Sigmoid colon (tissue), 7 donors: ENCODE measurements around the gene MYT1. TPM values are rescaled to one million over a fixed set of nuclear protein-coding genes. Genes with fewer than 3 reads are reported as not detected.
A peak's percentile ranks its signal among the peaks of the same experiment; 100 is the strongest.

Experiments used
- DNase-seq: peaks from one replicate; pipeline ENCODE4 v3.0.0-alpha.2; 2019
- H3K27ac ChIP-seq, 4 donors: fragments of 200-600 bp; sonication (generic); one replicate each; pipeline ENCODE4 v1.5.1; 2016 to 2019; ENCODE audit warnings: mild to moderate bottlenecking in 1 of 4
- H3K27me3 ChIP-seq, 3 donors: fragments of 200-600 bp; sonication (generic); one replicate each; pipeline ENCODE4 v1.5.1; 2019; ENCODE audit warnings: mild to moderate bottlenecking in 1 of 3
- H3K36me3 ChIP-seq, 4 donors: fragments of 200-600 bp; sonication (generic); one replicate each; pipeline ENCODE4 v1.5.1; 2016 to 2019
- H3K4me1 ChIP-seq, 4 donors: fragments of 200-600 bp; sonication (generic); one replicate each; pipeline ENCODE4 v1.5.1; 2017 to 2019
- H3K4me3 ChIP-seq, 4 donors: fragments of 200-600 bp; sonication (generic); one replicate each; pipeline ENCODE4 v1.5.1; 2017 to 2019; ENCODE audit warnings: mild to moderate bottlenecking in 2 of 4, moderate library complexity in 1 of 4
- H3K9me3 ChIP-seq, 4 donors: fragments of 200-600 bp in 3 of 4; sonication (generic) in 3 of 4; one replicate each; pipeline versions ENCODE4 v1.5.1 to v1.6.1; 2013 to 2019
- EP300 ChIP-seq, 4 donors: sonication (generic); formaldehyde crosslinking; IDR thresholded peaks; one replicate each; pipeline ENCODE4 v1.6.1; 2017; ENCODE audit warnings: antibody characterized with exemption in 4 of 4
- POLR2A ChIP-seq, 2 donors: fragments of 450-650 bp; IDR thresholded peaks; one replicate each; pipeline ENCODE4 v1.6.1; 2016; ENCODE audit warnings: antibody characterized with exemption in 2 of 2, mild to moderate bottlenecking in 2 of 2, moderate library complexity in 2 of 2
- POLR2AphosphoS5 ChIP-seq, 4 donors: sonication (generic); formaldehyde crosslinking; IDR thresholded peaks; one replicate each; pipeline ENCODE4 v1.6.1; 2017; ENCODE audit warnings: antibody characterized with exemption in 4 of 4
- WGBS, 2 donors: extraction: QIAGEN DNeasy Blood & Tissue Kit; methylation state at CpG; one replicate each; pipeline ENCODE4 v1.1.7; 2013; 5-methylcytosine and 5-hydroxymethylcytosine counted together
- intact Hi-C: fragments of 100-400 bp; cut with DNase I; formaldehyde crosslinking; loops from one replicate; pipeline ENCODE4 v1.15.1; 2023
- polyA plus RNA-seq, 3 donors: library from polyadenylated mRNA; stranded (reverse); fragments of 200-250 nt; gene quantifications; one replicate each; pipeline ENCODE4 v1.2.3, GENCODE V29; 2013
- total RNA-seq, 4 donors: library from RNA; depleted of rRNA; stranded (reverse); fragments of >200 nt; gene quantifications; one replicate each; pipeline ENCODE4 v1.1.0, GENCODE V29; 2016
- TF ChIP-seq, protein P1 (sequence below), 4 experiments: fragments of 450-650 bp in 3 of 4; fragments of 200-600 bp in 1 of 4; IDR thresholded peaks; one replicate each; pipeline ENCODE4 v1.5.1; 2016 to 2019; ENCODE audit warnings: antibody characterized with exemption in 4 of 4, mild to moderate bottlenecking in 3 of 4, moderate library complexity in 2 of 4
- donor health status: healthy with polysubstance abuse.
- donor health status: Bipolar disorder and iron deficiency.
- donor health status: healthy.

The MYT1 gene
- total and polyA plus RNA-seq, 7 donors, result under 0.01 to 1.1 (median 0.27) TPM; not detected in 2

DNA sequence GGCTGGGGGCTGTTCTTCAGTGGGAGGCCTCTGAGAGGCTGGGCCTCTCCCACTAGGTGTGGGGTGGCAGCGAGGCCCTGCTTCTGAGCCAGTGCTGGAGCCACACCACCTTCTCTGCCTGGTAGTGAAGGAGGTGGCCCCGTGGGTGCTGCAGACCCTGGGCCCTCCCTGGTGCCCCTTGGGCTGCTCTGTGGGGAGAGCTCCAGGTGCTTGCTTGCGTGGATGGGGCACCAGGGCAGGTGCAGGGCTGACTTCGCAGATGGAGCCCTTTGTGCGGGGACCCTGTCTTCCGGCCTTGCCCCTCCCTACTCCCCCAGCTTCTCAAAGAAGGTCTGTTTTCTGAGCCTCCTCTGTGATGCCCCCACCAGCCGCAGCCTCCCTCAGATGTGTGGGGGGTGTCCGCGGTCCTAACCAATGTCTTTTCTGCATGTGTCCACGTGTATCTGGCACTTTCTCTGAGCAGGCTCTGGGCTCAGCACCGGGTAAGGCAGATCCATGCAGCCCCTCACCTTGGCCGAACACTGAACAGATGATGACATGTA is 17.2 kb upstream of the MYT1 start:
- no peaks in the 10 kb centered on the region for H3K4me1 ChIP-seq
- TF ChIP-seq EP300 (IDR thresholded peaks at IDR 0.05) (no peak), POLR2AphosphoS5 (IDR thresholded peaks at IDR 0.05) (no peak), POLR2A (IDR thresholded peaks at IDR 0.05) (no peak)
- TF ChIP-seq, protein P1, sequence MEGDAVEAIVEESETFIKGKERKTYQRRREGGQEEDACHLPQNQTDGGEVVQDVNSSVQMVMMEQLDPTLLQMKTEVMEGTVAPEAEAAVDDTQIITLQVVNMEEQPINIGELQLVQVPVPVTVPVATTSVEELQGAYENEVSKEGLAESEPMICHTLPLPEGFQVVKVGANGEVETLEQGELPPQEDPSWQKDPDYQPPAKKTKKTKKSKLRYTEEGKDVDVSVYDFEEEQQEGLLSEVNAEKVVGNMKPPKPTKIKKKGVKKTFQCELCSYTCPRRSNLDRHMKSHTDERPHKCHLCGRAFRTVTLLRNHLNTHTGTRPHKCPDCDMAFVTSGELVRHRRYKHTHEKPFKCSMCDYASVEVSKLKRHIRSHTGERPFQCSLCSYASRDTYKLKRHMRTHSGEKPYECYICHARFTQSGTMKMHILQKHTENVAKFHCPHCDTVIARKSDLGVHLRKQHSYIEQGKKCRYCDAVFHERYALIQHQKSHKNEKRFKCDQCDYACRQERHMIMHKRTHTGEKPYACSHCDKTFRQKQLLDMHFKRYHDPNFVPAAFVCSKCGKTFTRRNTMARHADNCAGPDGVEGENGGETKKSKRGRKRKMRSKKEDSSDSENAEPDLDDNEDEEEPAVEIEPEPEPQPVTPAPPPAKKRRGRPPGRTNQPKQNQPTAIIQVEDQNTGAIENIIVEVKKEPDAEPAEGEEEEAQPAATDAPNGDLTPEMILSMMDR (IDR thresholded peaks at IDR 0.05), result no peak
- WGBS, 2 donors, result 82% methylated on average over 12 of the region's 12 CpGs
- peaks cover 0 to 6% (median 2%) of the 10 kb centered on the region in 4 donors for H3K9me3 ChIP-seq
- peak; percentile 42 for DNase-seq
- peaks cover 0 to 35% (median 25%) of the 10 kb centered on the region in 3 donors for H3K27me3 ChIP-seq
- H3K4me3 ChIP-seq, result no peak overlapping the region
- H3K36me3 ChIP-seq, result no peaks in the 10 kb centered on the region
- no peak overlapping the region for H3K27ac ChIP-seq
- intact Hi-C loops, result no loop called here

DNA sequence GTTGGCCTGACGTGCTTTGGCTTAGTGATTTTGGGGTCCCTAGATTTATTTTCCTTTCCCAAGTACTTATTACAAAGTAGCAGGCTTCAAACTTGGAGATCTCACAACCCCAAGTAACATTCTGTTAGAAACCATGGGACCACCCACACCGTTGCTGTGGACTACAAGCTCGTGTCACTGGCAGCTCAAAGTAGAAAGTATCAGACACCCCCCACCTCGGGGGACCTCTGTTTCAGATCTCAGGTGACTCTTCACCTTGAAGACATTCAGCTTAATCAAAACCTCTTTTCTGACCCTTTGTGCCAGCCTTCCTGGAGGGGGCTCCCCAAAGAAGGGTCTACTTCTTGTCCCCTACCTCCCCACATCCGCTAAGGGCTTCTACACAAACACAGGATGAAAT is 15.7 kb upstream of the MYT1 start:
- WGBS, 2 donors, result 81 to 86% methylated on average over 5 of the region's 5 CpGs
- no peaks in the 10 kb centered on the region for H3K36me3 ChIP-seq
- peaks cover 0 to 25% (median 16%) of the 10 kb centered on the region in 3 donors for H3K27me3 ChIP-seq
- no peak overlapping the region for H3K4me3 ChIP-seq
- TF ChIP-seq POLR2AphosphoS5 (IDR thresholded peaks at IDR 0.05), result no peak
- TF ChIP-seq, protein P1 (IDR thresholded peaks at IDR 0.05), result no peak
- no peak for TF ChIP-seq EP300 (IDR thresholded peaks at IDR 0.05)
- no peak for TF ChIP-seq POLR2A (IDR thresholded peaks at IDR 0.05)
- peak; percentile 44 for DNase-seq
- intact Hi-C loops, result no loop called here
- H3K27ac ChIP-seq, result no peak overlapping the region
- peaks cover 0 to 6% (median 2%) of the 10 kb centered on the region in 4 donors for H3K9me3 ChIP-seq
- H3K4me1 ChIP-seq, result no peaks in the 10 kb centered on the region

DNA sequence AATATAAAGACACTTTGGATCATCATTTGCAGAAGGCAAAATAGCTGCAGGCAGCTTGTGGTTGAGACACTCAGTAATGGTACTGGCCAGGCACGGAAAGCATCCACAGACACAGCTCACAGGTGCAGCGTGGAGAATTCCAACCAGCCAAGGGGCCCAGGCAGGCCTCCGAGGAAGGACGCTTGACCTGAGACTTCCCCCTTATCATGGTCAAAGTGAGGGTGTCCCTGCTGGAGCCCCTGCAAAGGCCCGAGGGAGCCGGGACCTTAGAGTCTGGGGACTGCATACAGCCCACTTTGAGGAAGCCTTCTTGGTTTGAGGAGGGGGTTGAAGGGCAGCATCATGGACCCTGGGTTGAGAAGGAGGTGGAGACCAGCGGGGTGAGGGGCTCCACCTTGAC is 15.1 kb upstream of the MYT1 start:
- WGBS, 2 donors, result 85 to 91% methylated on average over 7 of the region's 7 CpGs
- Histone ChIP-seq H3K27ac (no peak overlapping the region), H3K27me3 (peaks cover 0 to 30% (median 16%) of the 10 kb centered on the region in 3 donors), H3K4me1 (no peaks in the 10 kb centered on the region), H3K36me3 (no peaks in the 10 kb centered on the region), H3K9me3 (peaks cover 0 to 6% (median 2%) of the 10 kb centered on the region in 4 donors), H3K4me3 (no peak overlapping the region)
- peak; percentile 25 for DNase-seq
- intact Hi-C loops, result no loop called here
- TF ChIP-seq, protein P1 (IDR thresholded peaks at IDR 0.05), result no peak
- TF ChIP-seq EP300 (IDR thresholded peaks at IDR 0.05) (no peak), POLR2A (IDR thresholded peaks at IDR 0.05) (no peak)

DNA sequence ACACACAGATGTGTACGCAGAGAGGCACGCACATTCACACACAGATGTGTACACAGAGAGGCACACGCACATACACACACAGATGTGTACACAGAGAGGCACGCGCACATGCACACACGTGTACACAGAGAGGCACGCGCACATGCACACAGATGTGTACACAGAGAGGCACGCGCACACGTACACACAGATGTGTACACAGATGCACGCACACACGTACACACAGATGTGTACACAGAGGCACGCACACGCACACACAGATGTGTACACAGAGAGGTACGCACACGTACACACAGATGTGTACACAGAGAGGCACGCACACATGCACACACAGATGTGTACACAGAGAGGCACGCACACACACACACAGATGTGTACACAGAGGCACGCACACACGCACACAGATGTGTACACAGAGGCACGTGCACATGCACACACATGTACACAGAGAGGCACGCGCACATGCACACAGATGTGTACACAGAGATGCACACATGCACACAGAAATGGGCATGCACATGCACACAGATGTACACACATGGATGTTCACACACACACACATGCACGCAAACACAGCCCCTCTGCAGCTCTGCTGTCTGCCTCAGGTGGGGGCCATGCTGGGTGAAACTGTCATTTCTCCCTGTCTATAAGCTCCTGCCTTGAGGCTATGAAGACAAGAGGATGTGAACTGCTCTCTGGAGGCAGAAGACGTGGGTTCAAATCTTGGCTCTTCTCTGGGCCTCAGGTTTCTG is 14.3 kb upstream of the MYT1 start:
- TF ChIP-seq, protein P1 (IDR thresholded peaks at IDR 0.05), result no peak
- TF ChIP-seq EP300 (IDR thresholded peaks at IDR 0.05) (no peak), POLR2A (IDR thresholded peaks at IDR 0.05) (no peak), POLR2AphosphoS5 (IDR thresholded peaks at IDR 0.05) (no peak)
- no peaks in the 10 kb centered on the region for H3K4me1 ChIP-seq
- peak; percentile 17 for DNase-seq
- H3K4me3 ChIP-seq, result no peak overlapping the region
- peaks cover 0 to 37% (median 16%) of the 10 kb centered on the region in 3 donors for H3K27me3 ChIP-seq
- intact Hi-C loops, result no loop called here
- peaks cover 0 to 6% (median 2%) of the 10 kb centered on the region in 4 donors for H3K9me3 ChIP-seq
- 88 to 93% methylated on average over 26 of the region's 26 CpGs for WGBS, 2 donors
- no peak overlapping the region for H3K27ac ChIP-seq
- H3K36me3 ChIP-seq, result no peaks in the 10 kb centered on the region
